ENCODE data around the gene SLC4A1AP. TPM values are rescaled to one million over a fixed set of nuclear protein-coding genes. Genes with fewer than 3 reads are reported as not detected.

Gene SLC4A1AP
- total and polyA plus RNA-seq, 4 experiments from 2014 or later, result 24.4 to 32.1 (median 26.5) TPM

DNA sequence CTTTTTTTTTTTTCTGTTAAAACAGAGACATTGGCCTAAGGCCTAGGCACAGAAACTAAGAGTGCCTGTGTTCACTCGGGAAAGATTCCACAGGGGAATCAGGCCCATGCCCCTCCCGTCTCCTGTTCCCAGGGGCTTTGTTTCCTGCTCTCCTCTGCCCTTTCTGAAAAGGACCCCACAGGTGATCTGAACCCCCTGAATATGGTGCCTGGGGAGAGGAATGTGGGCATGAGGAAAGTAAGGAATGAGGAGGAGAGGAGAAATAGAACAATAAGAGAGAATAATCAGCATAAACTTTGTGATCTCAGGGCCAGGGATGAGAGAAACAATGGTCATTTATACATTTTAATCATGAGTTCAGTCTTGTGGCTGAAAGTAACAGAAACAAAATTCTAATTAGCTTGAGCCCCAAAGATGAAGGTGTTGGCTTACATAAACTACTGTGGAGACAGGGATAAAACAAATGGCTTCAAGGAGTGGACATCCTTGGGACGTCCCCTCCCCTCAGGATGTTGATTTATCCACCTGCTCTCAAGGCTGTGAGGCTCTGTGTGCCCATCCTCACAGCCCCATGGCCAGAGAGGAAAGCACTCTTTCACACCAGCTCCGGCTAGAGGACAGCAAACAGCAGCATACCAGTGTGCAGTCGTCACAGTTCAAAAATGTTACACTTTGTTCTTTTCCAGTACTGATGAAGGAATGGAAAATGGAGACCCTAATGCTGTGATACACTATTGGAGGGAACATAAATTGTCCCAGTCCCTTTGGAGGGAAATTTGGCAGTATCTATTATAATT, 61.4 kb downstream of the SLC4A1AP start:
- peak overlapping the region in 2 of 7 donors; percentile 4 to 53 for H3K27ac Mint-ChIP-seq
- intact Hi-C loops (cut with micrococcal nuclease), result no loop called here
- H3K4me3 Mint-ChIP-seq, result no peak overlapping the region
- H3K27me3 Mint-ChIP-seq, result peaks cover 4 to 7% of the 10 kb centered on the region in 2 donors
- DNase-seq, result no peak
- no peaks in the 10 kb centered on the region for H3K9me3 Mint-ChIP-seq
- Histone ChIP-seq H3K4me3 (ENCODE audit: low read length in 2 of 2) (no peak overlapping the region), H3K27me3 (ENCODE audit: insufficient read depth, low read length) (no peaks in the 10 kb centered on the region), H3K36me3 (ENCODE audit: insufficient read depth, low read length) (no peaks in the 10 kb centered on the region), H3K4me1 (ENCODE audit: insufficient read depth, low read length) (no peaks in the 10 kb centered on the region), H3K27ac (ENCODE audit: low read depth, low read length) (no peak overlapping the region), H3K9me3 (ENCODE audit: control insufficient read depth in 1 of 2, low read length in 2 of 2) (no peaks in the 10 kb centered on the region)
- ChIA-PET CTCF (ENCODE audit: partially characterized antibody) (interaction anchor here (1.0 to 3.0 kb wide), 4 partner anchors 12 to 528 kb away, joined by 3 to 16 read pairs (median 9); no protein-coding TSS in a partner anchor), POLR2A (ENCODE audit: partially characterized antibody) (no interaction called here)
- peaks cover 0 to 6% (median 0%) of the 10 kb centered on the region in 4 donors for H3K4me1 Mint-ChIP-seq
- no peaks in the 10 kb centered on the region for H3K36me3 Mint-ChIP-seq

DNA sequence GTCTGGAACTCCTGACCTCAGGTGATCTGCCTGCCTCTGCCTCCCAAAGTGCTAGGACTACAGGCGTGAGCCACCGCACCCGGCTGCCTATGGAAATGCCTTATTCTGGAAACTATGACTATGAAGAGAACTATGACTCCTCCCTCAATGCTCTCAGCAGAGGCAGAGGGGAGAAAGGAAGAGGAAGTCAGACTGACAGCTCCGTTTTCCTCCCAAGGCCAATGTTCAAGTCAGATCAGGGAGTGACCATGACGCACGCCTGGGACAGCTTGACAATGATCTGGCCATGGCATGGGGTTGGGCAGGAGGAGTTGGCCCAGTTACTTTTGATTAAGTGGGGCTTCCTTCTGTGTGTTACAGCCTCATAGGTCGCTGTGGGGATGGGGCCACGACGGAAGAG, 63.6 kb downstream of the SLC4A1AP start:
- POLR2A ChIA-PET (ENCODE audit: partially characterized antibody), result no interaction called here
- Mint-ChIP-seq H3K27ac (no peak overlapping the region), H3K4me3 (no peak overlapping the region), H3K9me3 (no peaks in the 10 kb centered on the region), H3K27me3 (no peaks in the 10 kb centered on the region), H3K36me3 (no peaks in the 10 kb centered on the region), H3K4me1 (no peaks in the 10 kb centered on the region)
- DNase-seq, result no peak
- Histone ChIP-seq H3K27me3 (ENCODE audit: insufficient read depth, low read length) (no peaks in the 10 kb centered on the region), H3K27ac (ENCODE audit: low read depth, low read length) (no peak overlapping the region), H3K4me3 (ENCODE audit: low read length in 2 of 2) (no peak overlapping the region), H3K4me1 (ENCODE audit: insufficient read depth, low read length) (no peaks in the 10 kb centered on the region), H3K36me3 (ENCODE audit: insufficient read depth, low read length) (no peaks in the 10 kb centered on the region), H3K9me3 (ENCODE audit: control insufficient read depth in 1 of 2, low read length in 2 of 2) (no peaks in the 10 kb centered on the region)
- intact Hi-C loops (cut with micrococcal nuclease), result no loop called here
- CTCF ChIA-PET (ENCODE audit: partially characterized antibody), result no interaction called here

DNA sequence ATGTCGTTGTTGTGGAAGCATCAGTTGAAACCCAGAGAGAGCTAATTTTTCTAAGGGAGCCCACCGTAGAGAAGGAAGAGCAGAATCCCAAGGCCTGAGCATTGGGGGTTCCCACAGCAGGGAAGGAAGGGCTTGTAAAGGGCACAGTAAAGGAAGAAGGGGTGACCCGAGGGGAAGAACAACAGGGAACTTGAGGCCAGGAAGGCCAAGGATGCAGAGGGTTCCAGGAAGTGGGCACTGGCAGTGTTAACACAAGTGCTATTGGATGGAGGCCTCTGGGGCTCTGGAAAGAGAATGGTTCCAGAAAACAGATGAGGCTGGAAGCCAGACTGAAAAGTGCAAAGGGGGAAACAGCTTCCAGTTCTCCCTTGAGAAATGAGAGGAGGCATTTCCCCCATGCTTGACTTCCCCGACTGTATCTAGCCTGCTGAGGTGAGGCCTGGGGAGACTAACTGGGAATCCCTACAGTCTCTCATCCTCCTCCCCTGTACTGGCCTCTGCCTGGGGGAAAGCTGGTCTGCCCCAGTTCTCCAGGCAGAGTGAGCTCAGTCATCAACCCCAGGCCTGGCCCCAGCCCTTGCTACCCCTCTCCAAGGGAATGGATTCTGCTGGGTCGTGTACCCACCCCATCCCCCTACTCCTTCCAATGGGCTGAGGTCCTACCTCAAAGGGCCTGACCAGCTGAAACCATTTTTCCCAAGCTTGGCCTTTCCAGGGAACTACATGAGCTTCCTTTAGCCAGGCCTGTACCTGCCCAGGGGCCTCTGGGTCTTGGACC, 64.6 kb downstream of the SLC4A1AP start:
- H3K9me3 Mint-ChIP-seq, result no peaks in the 10 kb centered on the region

DNA sequence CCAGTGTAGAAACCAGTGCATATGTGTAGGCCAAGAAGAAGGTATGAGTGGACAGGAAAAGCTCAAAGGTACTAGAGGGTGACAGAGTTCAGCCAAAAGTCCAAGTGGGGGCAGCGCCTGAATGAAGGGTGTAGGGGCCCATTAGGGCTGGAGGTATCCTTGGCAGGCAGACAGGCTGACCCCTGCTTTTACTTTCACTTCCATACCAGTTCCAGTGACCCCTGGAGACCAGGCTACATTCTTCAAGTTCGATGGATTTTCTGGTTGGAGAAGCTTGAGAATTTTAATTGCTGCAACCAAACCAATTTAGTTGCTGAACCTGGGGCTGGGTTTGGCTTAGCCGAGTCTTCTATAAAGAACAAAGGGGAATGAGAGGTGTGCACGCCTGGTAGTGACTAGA, 65.5 kb downstream of the SLC4A1AP start:
- Histone ChIP-seq H3K27ac (ENCODE audit: low read depth, low read length) (no peak overlapping the region), H3K4me3 (ENCODE audit: low read length in 2 of 2) (no peak overlapping the region), H3K27me3 (ENCODE audit: insufficient read depth, low read length) (no peaks in the 10 kb centered on the region), H3K36me3 (ENCODE audit: insufficient read depth, low read length) (no peaks in the 10 kb centered on the region), H3K9me3 (ENCODE audit: control insufficient read depth in 1 of 2, low read length in 2 of 2) (no peaks in the 10 kb centered on the region), H3K4me1 (ENCODE audit: insufficient read depth, low read length) (no peaks in the 10 kb centered on the region)
- intact Hi-C loops (cut with micrococcal nuclease), result no loop called here
- no peaks in the 10 kb centered on the region for H3K36me3 Mint-ChIP-seq
- H3K27ac Mint-ChIP-seq, result no peak overlapping the region
- H3K9me3 Mint-ChIP-seq, result no peaks in the 10 kb centered on the region
- DNase-seq, result no peak
- POLR2A ChIA-PET (ENCODE audit: partially characterized antibody), result no interaction called here
- no peaks in the 10 kb centered on the region for H3K27me3 Mint-ChIP-seq
- H3K4me3 Mint-ChIP-seq, result no peak overlapping the region
- CTCF ChIA-PET (ENCODE audit: partially characterized antibody), result no interaction called here
- no peaks in the 10 kb centered on the region for H3K4me1 Mint-ChIP-seq

More for the DNA sequence above, 64.6 kb downstream of the SLC4A1AP start:
- no peaks in the 10 kb centered on the region for H3K9me3 ChIP-seq (ENCODE audit: control insufficient read depth in 1 of 2, low read length in 2 of 2)
- no peaks in the 10 kb centered on the region for H3K36me3 ChIP-seq (ENCODE audit: insufficient read depth, low read length)
- Mint-ChIP-seq H3K27me3 (no peaks in the 10 kb centered on the region), H3K4me1 (no peaks in the 10 kb centered on the region), H3K36me3 (no peaks in the 10 kb centered on the region), H3K4me3 (no peak overlapping the region), H3K27ac (peak overlapping the region in 1 of 7 donors; percentile 36)
- H3K27me3 ChIP-seq (ENCODE audit: insufficient read depth, low read length), result no peaks in the 10 kb centered on the region
- no peak overlapping the region for H3K27ac ChIP-seq (ENCODE audit: low read depth, low read length)
- ChIA-PET CTCF (ENCODE audit: partially characterized antibody) (no interaction called here), POLR2A (ENCODE audit: partially characterized antibody) (no interaction called here)
- intact Hi-C loops (cut with micrococcal nuclease), result no loop called here
- DNase-seq, result no peak
- H3K4me1 ChIP-seq (ENCODE audit: insufficient read depth, low read length), result no peaks in the 10 kb centered on the region
- no peak overlapping the region for H3K4me3 ChIP-seq (ENCODE audit: low read length in 2 of 2)

DNA sequence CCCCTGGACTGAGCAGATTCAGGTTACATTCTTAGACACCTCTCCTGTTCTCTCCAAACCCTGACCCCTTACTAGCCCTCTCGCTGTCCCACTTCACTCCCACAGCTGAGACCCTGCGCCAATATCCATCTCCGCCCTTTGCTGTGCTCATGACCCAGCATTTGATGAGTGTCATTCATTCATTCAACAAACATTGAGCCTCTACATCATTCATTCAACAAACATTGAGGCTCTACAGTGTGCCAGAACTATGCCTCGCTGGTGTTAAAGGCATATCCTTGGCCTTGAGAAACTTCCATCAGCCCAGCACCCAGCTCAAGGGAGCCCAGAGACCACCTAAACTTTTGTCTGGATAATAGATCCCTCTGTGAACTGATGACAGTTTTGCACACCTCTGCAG, 65.9 kb downstream of the SLC4A1AP start:
- CTCF ChIA-PET (ENCODE audit: partially characterized antibody), result no interaction called here
- H3K4me3 ChIP-seq (ENCODE audit: low read length in 2 of 2), result no peak overlapping the region
- Mint-ChIP-seq H3K9me3 (no peaks in the 10 kb centered on the region), H3K27ac (no peak overlapping the region), H3K36me3 (no peaks in the 10 kb centered on the region), H3K4me3 (no peak overlapping the region), H3K27me3 (no peaks in the 10 kb centered on the region), H3K4me1 (no peaks in the 10 kb centered on the region)
- no peaks in the 10 kb centered on the region for H3K4me1 ChIP-seq (ENCODE audit: insufficient read depth, low read length)
- H3K36me3 ChIP-seq (ENCODE audit: insufficient read depth, low read length), result no peaks in the 10 kb centered on the region
- H3K9me3 ChIP-seq (ENCODE audit: control insufficient read depth in 1 of 2, low read length in 2 of 2), result no peaks in the 10 kb centered on the region
- H3K27ac ChIP-seq (ENCODE audit: low read depth, low read length), result no peak overlapping the region
- H3K27me3 ChIP-seq (ENCODE audit: insufficient read depth, low read length), result no peaks in the 10 kb centered on the region
- DNase-seq, result no peak
- POLR2A ChIA-PET (ENCODE audit: partially characterized antibody), result no interaction called here
- intact Hi-C loops (cut with micrococcal nuclease), result no loop called here

DNA sequence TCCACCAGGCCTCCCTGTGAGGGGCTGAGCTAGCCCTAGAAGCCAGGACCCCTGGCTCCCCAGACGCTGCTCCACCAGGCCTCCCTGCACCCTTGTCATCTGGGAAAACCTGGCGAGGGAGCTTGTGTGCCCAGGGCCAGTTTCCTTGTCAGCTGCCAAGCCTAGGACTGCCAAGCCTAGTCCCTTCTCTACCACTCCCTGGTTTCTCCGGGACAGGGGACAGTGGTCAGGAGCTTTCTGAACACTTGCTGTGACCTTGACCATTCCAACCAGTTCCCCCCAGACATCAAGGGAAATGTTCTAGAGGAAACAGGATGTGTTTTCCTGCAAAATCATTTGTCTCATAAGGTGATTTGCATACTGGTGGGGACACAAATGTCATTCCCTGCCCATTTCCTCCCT, 66.6 kb downstream of the SLC4A1AP start:
- no peaks in the 10 kb centered on the region for H3K36me3 ChIP-seq (ENCODE audit: insufficient read depth, low read length)
- Mint-ChIP-seq H3K27me3 (no peaks in the 10 kb centered on the region), H3K4me3 (no peak overlapping the region), H3K27ac (no peak overlapping the region), H3K36me3 (no peaks in the 10 kb centered on the region), H3K9me3 (no peaks in the 10 kb centered on the region), H3K4me1 (peaks cover 2 to 5% (median 3%) of the 10 kb centered on the region in 4 donors)
- no peak overlapping the region for H3K4me3 ChIP-seq (ENCODE audit: low read length in 2 of 2)
- H3K27me3 ChIP-seq (ENCODE audit: insufficient read depth, low read length), result no peaks in the 10 kb centered on the region
- ChIA-PET CTCF (ENCODE audit: partially characterized antibody) (no interaction called here), POLR2A (ENCODE audit: partially characterized antibody) (no interaction called here)
- no peak overlapping the region for H3K27ac ChIP-seq (ENCODE audit: low read depth, low read length)
- DNase-seq, result no peak
- intact Hi-C loops (cut with micrococcal nuclease), result no loop called here
- no peaks in the 10 kb centered on the region for H3K9me3 ChIP-seq (ENCODE audit: control insufficient read depth in 1 of 2, low read length in 2 of 2)
- no peaks in the 10 kb centered on the region for H3K4me1 ChIP-seq (ENCODE audit: insufficient read depth, low read length)

DNA sequence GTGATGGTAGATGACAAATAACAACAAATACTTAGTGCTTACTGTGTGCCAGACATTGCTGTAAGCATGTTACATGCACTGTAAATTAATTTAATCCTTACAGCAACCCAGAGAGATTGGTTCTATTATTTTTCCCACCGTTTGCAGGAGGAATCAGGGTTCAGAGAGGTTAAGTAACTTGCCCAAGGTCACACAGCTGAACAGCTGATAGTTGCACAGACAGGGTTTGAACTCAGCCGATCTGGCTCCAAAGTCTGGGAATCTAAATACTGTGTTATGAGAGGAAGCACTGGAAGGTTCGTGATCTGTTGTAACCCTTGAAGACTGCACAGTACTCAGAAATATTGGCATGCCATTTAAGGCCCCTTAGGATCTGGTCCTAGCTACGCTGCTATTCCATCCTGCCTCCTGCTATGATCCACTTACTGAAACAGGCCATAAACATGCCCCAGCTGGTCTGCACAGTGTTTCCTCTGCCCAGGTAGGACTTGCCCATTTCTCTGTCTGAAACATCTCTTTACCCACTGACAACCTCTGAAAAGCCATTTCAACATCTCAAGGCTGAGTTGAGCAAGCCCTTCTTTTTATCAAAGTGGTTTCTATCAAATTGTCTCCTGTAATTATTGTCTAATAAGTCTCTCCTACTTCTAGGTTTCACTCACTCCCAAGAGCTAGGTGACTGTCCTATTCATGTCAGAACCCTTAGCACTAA, 67.4 kb downstream of the SLC4A1AP start:
- H3K4me3 ChIP-seq (ENCODE audit: low read length in 2 of 2), result no peak overlapping the region
- H3K27ac Mint-ChIP-seq, result no peak overlapping the region
- no peaks in the 10 kb centered on the region for H3K36me3 Mint-ChIP-seq
- no peaks in the 10 kb centered on the region for H3K9me3 Mint-ChIP-seq
- H3K27ac ChIP-seq (ENCODE audit: low read depth, low read length), result no peak overlapping the region
- no peaks in the 10 kb centered on the region for H3K9me3 ChIP-seq (ENCODE audit: control insufficient read depth in 1 of 2, low read length in 2 of 2)
- intact Hi-C loops (cut with micrococcal nuclease), result no loop called here
- no peaks in the 10 kb centered on the region for H3K27me3 ChIP-seq (ENCODE audit: insufficient read depth, low read length)
- H3K4me1 ChIP-seq (ENCODE audit: insufficient read depth, low read length), result peaks cover 4% of the 10 kb centered on the region
- H3K4me3 Mint-ChIP-seq, result no peak overlapping the region
- peaks cover 2 to 10% (median 8%) of the 10 kb centered on the region in 4 donors for H3K4me1 Mint-ChIP-seq
- DNase-seq, result no peak
- H3K27me3 Mint-ChIP-seq, result no peaks in the 10 kb centered on the region
- CTCF ChIA-PET (ENCODE audit: partially characterized antibody), result no interaction called here
- POLR2A ChIA-PET (ENCODE audit: partially characterized antibody), result no interaction called here
- H3K36me3 ChIP-seq (ENCODE audit: insufficient read depth, low read length), result no peaks in the 10 kb centered on the region

Measured in CD4-positive, alpha-beta memory T cell (primary cell).